ENCODE data around the gene UCN2. TPM values are rescaled to one million over a fixed set of nuclear protein-coding genes. Genes with fewer than 3 reads are reported as not detected.

The UCN2 gene
- total and polyA plus RNA-seq, 2 experiments from 2014 or later, result 0.30 to 1.5 TPM

GRCh38 chr3:48565591-48566400 is 2.2 kb upstream of the UCN2 start:
- Histone ChIP-seq H3K27ac (no peak overlapping the region), H3K9me2 (replicated peaks; ENCODE audit: insufficient read depth) (no peaks in the 10 kb centered on the region), H2AFZ (no peak overlapping the region), H3K36me3 (replicated peaks; ENCODE audit: insufficient read depth, low read depth) (no peaks in the 10 kb centered on the region), H4K20me1 (ENCODE audit: insufficient read depth, poor library complexity, severe bottlenecking) (no peaks in the 10 kb centered on the region), H3K4me1 (ENCODE audit: insufficient read depth) (peaks cover 4% of the 10 kb centered on the region), H3K4me3 (no peak overlapping the region), H3K27me3 (no peaks in the 10 kb centered on the region), H3K4me2 (no peak overlapping the region), H3K79me2 (no peaks in the 10 kb centered on the region), H3K9me3 (ENCODE audit: low read depth) (no peaks in the 10 kb centered on the region)
- 80% methylated on average over 7 of the region's 7 CpGs for WGBS (ENCODE audit: low lambda C conversion rate, missing lambda C conversion rate)
- no peak for TF ChIP-seq EZH2 (IDR thresholded peaks at IDR 0.05; ENCODE audit: borderline replicate concordance)
- TF ChIP-seq EZH2phosphoT487 (IDR thresholded peaks at IDR 0.05; ENCODE audit: low read depth, severe bottlenecking, unreplicated experiment), result no peak
- TF ChIP-seq CTCF (IDR thresholded peaks at IDR 0.05; ENCODE audit: poor library complexity), result no peak
- DNase-seq (ENCODE audit: low spot score), result no peak

GRCh38 chr3:48565186-48565585 is 1.6 kb upstream of the UCN2 start:
- Histone ChIP-seq H3K4me1 (ENCODE audit: insufficient read depth) (peaks cover 10% of the 10 kb centered on the region), H3K4me3 (no peak overlapping the region), H2AFZ (no peak overlapping the region), H3K27ac (no peak overlapping the region), H3K9me2 (replicated peaks; ENCODE audit: insufficient read depth) (no peaks in the 10 kb centered on the region), H3K4me2 (no peak overlapping the region), H3K27me3 (no peaks in the 10 kb centered on the region), H3K79me2 (no peaks in the 10 kb centered on the region), H3K36me3 (replicated peaks; ENCODE audit: insufficient read depth, low read depth) (no peaks in the 10 kb centered on the region), H4K20me1 (ENCODE audit: insufficient read depth, poor library complexity, severe bottlenecking) (no peaks in the 10 kb centered on the region), H3K9me3 (ENCODE audit: low read depth) (no peaks in the 10 kb centered on the region)
- 93% methylated on average over 11 of the region's 11 CpGs for WGBS (ENCODE audit: low lambda C conversion rate, missing lambda C conversion rate)
- DNase-seq (ENCODE audit: low spot score), result no peak
- no peak for TF ChIP-seq CTCF (IDR thresholded peaks at IDR 0.05; ENCODE audit: poor library complexity)
- TF ChIP-seq EZH2 (IDR thresholded peaks at IDR 0.05; ENCODE audit: borderline replicate concordance), result no peak
- TF ChIP-seq EZH2phosphoT487 (IDR thresholded peaks at IDR 0.05; ENCODE audit: low read depth, severe bottlenecking, unreplicated experiment), result no peak

- Histone ChIP-seq H4K20me1 (ENCODE audit: insufficient read depth, poor library complexity, severe bottlenecking) (no peaks in the 10 kb centered on the region), H3K36me3 (replicated peaks; ENCODE audit: insufficient read depth, low read depth) (no peaks in the 10 kb centered on the region), H3K27me3 (no peaks in the 10 kb centered on the region), H3K4me3 (no peak overlapping the region), H3K4me2 (no peak overlapping the region), H3K4me1 (ENCODE audit: insufficient read depth) (peaks cover 10% of the 10 kb centered on the region), H3K9me3 (ENCODE audit: low read depth) (no peaks in the 10 kb centered on the region), H3K9me2 (replicated peaks; ENCODE audit: insufficient read depth) (no peaks in the 10 kb centered on the region), H2AFZ (no peak overlapping the region), H3K79me2 (no peaks in the 10 kb centered on the region), H3K27ac (no peak overlapping the region)
- no peak for TF ChIP-seq EZH2phosphoT487 (IDR thresholded peaks at IDR 0.05; ENCODE audit: low read depth, severe bottlenecking, unreplicated experiment)
- no peak for TF ChIP-seq EZH2 (IDR thresholded peaks at IDR 0.05; ENCODE audit: borderline replicate concordance)
- no peak for TF ChIP-seq CTCF (IDR thresholded peaks at IDR 0.05; ENCODE audit: poor library complexity)
- WGBS (ENCODE audit: low lambda C conversion rate, missing lambda C conversion rate), result 95% methylated on average over 11 of the region's 11 CpGs
- no peak for DNase-seq (ENCODE audit: low spot score)
Measured at GRCh38 chr3:48564667-48565066, 1.1 kb upstream of the UCN2 start.

All from hepatocyte (in vitro differentiated cells).